Fibroblast of skin of right biceps (primary cell): ENCODE results near the gene MORN1.
"Not testable (repeated sequence)": the region's sequence is repeated elsewhere in the genome, so short reads cannot be mapped to it uniquely, and the experiment has no call there.

Experiments used
- DNase-seq: peaks from one replicate; pipeline ENCODE4 v3.0.0-alpha.2; 2013

MORN1 gene

DNA sequence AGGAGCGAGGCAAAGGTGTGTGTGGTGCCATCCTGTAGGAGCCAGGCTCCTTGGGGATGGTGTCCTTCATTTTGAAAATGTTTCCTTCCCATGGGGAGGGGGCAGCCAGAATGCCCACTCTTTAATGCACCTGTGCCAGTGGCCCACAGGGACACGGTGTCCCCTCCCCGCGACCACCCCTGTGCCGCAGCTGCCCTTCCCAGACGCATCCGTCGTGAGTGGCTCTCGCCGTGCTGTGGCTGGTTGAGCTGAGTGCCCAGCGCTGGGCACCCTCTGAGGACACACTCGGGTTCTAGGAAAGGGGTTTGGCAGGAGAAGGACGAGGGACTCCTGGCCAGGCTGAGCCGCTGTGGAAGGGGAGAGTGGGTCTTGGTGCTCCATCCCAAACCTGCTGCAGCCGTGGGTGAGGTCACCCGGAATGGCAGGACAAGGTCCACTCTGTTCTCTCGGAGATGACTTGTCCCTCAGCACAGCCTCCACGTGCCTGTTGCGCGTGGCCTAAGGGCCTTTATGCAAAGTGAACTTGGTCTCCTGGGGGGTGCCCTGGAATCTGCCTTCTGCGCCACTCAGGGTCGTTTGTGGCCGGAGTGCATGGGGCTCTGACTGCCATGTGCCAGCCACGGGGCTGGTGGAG is 88.9 kb downstream of the MORN1 start:
- no peak for DNase-seq

DNA sequence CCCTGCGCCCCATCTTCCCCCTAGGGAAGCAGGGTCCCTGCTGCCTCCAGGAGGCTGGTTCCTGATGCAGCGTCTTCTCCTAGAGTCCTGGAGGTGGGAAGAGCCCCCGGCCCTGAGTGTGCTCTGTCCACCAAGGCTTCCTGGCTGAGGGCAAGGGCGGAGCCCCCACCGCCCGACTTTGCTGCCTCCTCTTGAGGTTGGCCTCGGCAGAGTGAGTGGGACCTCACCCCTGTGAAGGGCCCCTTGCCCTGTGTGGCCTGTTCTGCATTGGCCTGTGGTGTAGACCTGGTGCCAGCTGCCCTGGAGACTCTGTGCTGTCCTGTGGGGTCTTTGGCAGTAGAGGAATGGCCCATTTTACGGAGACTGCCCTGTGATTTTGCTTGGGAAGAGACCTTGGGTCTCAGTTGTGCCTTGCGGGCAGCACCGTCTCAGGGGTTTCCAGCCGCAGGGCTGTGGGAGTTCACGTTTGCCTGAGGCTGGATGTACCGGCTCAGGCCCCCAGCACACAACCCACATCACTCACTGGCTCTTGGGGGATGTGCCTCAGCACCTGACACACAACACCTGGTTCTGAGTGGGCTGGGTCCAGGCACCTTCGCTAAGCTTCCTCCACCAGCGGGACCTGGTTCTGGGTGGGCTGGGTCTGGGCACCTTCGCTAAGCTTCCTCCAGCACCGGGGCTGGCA is 89.6 kb downstream of the MORN1 start:
- no peak for DNase-seq

DNA sequence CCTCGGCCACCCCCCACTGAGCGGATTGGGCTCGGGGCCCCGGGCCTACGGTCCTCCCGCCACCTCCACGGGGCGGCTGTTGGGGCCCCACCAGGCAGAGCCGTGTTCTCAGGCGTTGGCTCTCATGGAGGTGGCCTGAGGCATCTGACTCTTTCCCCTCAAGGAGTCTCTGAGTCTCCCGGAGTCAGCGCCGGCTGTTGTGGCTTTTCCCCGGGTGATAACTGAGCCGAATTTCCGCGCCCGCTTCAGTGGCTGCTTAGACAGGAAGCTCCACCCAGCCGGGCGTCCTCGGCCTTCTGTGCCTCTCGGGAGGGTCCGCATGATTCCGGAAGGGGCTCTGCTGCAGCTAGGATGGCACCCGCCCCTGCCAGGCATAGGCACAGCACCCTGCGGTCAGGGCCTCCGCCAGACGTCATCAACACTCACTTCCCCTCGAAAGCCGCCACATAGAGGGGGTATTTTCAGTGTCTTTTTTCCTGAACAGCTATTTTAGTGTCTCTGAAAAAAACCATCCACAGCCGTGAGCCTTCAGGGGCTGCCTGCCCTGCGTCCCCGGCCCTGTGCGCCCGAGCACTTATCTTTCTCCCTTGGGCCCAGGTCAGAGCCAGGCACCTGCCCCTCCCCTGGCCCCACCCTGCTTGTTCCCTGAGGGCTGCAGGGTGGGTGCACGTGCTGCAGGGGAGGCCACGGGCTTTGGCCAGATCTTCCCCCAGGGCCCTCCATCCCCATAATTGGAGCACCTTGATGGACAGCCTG is 90.3 kb downstream of the MORN1 start:
- peak; percentile 56 for DNase-seq

DNA sequence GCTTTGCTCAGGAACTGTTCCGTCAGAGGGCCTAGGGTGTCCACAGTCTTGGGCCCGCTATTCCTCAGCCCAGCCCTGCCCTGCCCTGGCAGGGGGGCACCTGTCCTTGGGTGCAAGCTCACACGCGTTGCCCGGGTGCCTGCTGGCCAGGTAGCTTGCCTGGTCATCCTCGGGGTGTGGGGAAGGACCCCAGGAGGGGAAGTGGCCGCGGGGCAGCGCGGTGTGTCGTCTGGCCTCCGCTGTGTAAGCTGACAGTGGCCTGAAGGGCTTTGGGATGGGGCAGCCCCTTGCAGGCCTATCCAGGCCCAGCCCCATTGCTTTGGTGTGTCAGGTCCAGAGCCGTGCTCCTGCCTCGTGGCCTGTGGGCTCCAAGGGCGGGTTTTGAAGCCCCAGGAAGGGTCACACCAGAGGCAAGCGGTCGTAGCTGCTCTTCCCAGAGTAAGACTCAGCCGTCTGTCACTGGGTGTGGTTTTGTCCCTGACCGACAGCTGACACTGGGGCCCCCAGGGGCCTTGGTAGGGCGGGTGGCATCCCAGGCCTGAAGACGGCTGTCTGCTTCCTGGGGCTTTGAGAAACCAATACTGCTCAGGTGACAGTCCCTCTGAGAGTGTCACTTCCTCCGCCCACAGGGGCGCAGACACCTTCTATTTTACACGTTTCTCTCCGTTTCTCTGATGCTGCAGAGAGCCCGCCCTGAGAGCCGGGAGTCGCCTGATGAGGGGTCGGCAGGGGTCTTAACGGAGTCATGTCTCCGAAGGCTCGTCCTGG is 91.2 kb downstream of the MORN1 start:
- DNase-seq: no peak

DNA sequence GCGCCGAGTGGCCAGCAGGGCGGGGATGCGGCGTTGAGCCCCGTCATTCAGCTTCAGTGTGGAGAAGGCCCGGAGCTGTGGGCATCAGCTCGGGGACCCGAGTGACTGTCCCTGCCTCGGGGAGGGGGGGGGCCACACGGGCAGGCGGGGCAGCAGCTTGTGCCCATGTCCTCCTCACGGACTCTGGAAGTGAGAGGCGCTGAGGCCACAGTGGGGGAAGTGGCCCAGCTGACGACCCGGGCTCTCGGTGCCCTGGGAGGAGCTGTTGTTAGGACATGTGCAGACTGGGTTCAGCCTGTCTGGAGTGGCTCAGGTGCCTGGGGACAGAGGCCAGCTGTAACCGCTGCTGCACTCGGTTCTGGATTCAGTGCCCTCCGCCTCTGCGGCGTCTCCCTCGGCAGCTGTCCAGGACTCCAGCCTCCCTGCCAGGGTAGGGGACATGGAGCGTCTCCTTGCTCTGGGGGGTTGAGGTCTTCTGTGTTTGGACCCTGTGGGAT is 92.2 kb downstream of the MORN1 start:
- DNase-seq: no peak

DNA sequence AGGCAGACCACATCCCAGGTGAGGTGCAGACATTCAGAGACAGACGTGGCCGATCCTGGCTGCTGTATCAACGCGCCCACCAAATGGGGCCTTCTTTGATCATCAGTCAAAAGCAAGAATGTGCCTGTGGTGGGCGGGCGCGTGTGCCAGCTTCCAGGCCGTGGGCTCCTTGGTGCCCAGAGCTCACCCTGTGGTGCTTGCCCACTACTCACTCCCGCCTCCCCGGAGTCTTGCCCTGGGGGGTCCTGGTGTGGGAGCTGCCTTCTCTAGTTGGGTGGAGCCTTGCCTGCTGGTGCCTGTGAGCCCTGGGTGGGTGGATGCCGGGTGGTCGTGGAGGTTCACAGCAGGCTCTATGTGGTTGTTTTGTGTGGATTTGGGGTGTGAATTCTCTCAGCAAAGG is 92.7 kb downstream of the MORN1 start:
- DNase-seq: no peak

DNA sequence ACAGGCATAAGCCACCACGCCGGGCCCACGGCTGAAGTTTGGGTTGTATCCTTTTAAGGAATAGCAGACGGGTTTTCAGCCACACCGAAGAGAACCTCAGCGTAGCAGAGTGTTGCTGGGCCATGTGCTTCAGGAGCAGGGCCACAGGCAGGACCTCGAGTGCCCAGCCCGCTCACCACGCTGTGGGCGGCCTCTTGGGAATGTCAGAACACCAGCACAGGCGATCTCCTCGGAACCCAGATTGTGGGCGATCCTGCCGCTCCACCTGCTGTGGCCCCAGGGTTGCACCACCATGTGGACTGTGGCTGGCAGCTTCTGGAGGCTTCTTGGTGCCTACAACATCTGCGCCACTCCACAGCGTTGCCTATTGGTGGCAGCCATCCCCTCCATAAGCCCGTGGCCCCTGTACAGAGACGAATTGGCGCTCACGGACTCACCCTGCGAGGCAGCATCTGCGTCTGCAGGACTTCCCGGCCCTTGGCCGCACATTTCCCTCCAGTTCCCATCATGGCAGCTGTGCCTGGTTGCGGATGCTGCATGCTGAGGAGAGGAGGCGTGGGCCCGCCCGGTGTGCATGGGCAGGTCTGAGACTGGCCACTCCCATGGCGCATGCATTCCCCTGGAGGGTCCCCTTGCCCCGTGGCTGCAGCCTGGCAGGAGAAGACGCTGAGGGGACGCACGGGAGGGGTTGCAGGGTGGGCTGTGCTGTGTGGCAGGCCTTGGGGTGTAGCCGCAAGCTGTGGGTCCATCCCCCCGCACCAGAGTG is 93.9 kb downstream of the MORN1 start:
- DNase-seq: no peak

DNA sequence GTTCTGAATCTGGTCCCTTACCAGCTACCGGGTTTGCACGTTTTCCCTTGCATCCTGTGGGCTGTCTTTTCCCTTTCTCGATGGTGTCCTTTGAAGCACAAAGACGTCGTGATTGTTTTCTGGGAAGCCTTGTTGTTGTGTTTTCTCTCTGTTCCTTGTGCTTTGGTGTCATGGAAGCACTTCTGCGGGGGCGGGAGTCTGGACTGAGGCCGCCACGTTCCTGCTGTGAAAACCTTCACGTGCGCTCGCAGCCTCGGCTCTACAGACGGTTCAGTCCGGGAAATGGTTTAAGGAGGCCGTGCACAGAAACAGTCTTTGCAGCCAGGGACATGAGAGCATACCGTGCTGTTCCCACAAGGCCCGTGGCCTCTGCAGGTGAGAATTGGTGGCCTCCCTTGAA is 94.7 kb downstream of the MORN1 start:
- no peak for DNase-seq

DNA sequence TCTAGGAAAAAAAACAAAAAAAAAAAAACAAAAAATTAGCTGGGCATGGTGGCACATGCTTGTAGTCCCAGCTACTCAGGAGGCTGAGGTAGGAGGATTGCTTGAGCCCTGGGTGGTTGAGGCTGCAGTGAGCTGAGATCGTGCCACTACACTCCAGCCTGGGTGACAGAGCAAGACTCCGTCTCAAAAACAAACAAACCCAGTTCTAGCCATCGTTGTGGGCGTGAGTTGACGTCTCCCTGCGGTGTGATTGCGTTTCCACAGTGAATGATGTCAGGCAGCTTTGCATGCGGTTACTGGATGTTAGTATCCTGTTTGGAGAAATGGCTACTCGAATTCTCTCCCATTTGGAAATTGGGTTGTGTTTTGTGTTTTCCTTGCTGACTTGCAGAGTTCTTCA is 95.1 kb downstream of the MORN1 start:
- DNase-seq: not testable (repeated sequence)

DNA sequence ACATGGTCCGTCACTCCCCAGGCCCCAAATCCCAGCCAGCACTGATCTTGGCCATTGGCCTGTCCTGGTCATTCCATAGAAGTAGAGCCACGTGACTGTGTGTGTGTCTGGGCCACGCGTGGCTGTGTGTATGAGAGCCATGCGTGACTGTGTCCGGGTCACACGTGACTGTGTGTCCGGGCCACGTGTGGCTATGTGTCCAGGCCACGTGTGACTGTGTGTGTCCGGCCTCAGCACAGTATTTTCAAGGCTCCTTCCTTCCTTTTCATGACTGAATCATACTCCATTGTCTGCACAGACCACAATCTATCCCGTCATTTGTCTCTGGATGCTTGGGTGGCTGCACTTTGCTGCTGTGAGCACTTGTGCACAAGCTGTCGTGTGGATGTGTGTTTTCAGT is 95.8 kb downstream of the MORN1 start:
- DNase-seq: no peak

DNA sequence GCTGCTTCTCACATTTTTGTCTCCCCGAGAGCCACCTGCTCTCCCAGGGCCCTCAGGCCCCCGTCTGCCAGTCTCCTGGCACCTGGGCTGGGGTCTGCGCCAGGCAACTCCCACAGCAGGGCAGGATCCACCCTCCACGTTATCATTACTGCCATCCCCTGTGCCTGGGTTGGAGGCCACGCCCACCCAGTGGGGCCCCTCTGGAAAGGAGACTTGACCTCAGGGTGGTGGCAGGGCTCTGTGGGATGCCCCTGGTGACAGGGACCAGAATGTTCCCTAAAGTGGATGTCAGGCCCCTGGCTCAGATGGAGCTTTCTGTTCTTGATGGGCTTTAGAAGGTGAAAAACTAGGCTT is 96.7 kb downstream of the MORN1 start:
- DNase-seq: no peak

DNA sequence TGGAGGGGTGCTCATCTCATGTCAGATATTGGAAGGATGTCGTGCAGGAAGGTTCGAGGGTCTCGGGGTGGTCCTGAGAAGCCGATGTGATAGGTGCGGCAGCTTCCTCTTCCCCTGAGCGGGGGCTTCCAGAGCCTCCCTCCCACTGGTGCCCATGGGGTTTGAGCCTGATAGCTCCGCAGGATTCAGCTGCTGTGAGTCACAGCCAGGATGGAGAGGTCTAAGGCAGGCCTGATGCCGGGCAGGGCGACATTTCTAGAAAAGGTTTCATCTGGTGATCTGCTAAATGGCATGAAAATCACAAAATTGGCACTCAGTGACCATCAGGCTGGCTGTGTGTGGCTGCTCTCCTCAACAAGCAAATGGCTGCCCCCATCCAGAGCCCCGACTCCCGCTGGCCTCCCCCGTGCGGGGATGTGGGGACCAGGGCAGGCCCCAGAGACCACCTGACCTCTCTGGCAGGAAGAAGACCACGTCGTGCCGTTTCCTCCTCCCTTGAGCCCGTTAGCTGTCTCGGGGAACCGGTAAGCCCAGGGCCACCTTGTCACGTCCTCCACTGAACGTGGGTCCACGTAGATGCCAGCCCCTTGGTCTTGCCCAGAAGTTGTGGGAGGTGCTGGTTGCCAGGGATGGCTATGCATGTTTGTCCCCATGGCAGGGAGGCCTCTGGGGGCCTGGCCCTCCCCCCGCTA is 97.2 kb downstream of the MORN1 start:
- peak; percentile 49 for DNase-seq

DNA sequence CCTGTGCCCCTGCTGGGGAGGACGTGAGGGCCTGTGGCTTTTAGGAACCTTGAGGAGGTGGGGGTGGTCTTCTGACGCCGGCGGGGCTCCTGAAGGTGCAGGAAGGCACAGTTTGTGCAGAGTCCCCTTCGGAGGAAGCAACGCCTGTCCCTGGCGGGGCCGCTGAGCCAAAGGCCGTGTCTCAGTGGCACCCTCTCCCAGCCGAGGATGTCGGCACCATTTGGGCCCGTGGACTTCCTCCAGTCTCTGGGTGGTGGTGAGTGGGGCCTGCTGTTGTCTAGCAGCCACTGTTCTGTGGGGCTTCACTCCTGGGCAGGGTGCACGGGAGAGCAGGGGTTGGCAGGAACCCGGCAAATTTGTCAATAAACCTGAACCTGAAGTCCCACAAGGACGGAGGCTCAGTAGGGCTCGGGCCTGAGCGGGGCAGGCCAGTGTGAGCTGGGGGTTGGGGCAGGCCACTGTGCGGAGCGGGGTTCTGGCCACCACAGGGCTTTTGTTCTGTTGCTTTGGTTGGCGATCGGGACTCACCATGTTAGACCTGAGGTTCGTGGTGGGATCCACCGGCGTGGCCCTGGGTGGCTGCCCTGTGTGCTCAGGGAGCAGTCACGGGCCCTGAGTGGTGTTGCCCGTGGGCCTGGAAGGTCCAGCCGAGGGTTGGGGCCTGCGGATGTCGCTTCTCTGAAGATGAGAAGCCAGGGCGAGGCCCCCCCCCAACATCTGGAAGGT is 98.5 kb downstream of the MORN1 start:
- no peak for DNase-seq

DNA sequence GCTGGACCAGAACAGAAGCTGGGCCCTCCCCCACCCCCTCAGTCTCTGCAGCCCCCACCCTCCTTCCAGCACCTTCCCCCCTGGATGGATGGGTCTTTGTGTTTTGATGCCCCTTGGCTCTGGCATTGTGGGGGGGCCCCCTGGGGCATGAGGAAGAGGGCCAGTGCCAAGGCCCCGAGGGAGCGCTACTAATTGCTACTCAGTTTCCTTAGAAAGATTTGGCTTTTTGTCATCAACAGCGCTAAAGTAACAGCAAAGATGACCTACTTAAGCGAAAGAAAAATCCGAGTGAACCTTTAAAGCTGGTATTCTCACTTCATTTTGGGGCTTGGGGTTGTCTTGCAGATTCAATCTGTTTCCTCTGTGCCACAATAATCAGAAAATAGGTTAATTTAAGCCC is 99.8 kb downstream of the MORN1 start:
- DNase-seq: no peak

DNA sequence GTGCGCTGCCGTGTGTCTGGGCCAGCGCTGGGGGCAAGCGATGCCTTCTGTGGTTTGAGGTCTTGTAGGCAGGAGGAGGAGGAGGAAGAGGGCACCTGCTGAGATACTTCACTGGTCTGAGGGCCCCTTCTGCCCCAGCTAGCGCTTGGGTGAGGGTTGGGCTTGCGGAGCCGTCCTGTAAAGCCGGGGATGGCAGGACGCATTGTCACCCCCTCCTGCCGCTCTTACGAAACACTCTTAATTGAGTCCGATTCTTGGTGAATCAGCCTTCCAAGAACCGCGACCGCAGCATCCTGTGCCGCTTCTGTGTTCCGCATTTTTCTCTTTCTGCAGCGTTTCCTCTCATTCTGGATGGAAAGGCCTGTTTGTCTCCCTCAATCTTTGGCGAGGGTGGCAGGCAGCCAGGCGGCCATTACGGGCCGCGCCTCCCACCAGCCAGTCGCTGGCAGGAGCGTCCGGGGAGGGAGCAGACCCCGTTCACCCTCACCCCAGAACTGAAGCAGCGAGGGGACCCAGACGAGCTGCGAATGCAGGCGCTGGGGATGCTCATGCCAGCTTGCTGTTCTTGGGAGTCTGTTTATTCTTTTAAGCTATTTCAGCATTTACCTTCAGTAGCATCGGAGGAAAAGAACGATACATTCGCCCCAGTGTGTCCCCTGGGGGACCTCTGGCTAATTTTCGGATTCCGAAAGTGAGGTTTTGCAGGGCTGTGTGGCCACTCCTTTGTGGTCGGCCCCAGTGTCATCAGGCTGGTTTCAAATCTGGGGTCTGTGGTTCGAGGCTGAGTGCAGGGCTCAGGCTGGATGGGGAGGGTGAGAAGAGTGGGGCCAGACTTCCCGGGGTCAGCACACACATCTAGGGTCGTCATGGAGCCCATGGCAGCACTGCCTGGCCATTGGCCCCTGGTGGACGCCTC is 100.5 kb downstream of the MORN1 start:
- peak; percentile 99 for DNase-seq

DNA sequence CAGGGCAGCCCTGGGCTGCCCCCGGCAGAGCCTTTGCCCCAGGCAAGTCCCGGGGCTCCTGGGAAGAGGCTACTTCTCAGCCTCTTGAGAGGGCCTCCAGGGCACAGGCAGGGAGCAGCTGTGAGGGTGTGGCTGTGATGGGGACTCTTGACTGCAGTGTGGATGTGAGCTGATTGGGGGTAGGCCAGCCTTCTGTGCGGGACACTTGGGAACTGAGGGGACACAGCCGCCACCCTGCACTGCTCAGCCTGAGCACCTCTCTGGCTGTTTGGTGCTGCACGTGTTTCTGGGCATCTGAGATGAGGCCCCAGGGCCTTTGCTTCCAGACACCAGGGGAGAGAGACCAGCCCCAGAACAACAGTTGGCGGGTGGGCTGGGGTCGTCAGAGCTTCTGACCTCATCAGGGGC is 101.2 kb downstream of the MORN1 start:
- no peak for DNase-seq

DNA sequence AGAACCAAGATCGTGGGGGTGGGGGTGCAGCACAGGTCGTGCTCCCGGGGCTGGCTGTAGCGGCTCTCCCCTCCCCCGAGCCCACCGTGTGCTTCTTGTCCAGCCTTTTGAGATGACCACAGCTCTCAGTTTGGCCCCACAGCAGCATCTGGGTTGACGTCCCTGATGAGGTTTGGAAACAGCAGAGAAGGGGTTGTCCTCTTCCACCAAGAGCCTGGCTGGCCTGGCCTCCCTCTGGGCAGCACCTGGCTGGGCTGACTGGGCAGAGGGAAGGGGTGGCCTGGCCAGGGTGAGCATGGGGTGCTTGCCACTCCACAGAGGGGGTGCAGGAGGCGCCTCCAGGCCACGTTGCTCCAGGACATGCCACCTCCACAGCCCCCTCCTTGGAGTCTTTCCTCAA is 101.7 kb downstream of the MORN1 start:
- DNase-seq: no peak

DNA sequence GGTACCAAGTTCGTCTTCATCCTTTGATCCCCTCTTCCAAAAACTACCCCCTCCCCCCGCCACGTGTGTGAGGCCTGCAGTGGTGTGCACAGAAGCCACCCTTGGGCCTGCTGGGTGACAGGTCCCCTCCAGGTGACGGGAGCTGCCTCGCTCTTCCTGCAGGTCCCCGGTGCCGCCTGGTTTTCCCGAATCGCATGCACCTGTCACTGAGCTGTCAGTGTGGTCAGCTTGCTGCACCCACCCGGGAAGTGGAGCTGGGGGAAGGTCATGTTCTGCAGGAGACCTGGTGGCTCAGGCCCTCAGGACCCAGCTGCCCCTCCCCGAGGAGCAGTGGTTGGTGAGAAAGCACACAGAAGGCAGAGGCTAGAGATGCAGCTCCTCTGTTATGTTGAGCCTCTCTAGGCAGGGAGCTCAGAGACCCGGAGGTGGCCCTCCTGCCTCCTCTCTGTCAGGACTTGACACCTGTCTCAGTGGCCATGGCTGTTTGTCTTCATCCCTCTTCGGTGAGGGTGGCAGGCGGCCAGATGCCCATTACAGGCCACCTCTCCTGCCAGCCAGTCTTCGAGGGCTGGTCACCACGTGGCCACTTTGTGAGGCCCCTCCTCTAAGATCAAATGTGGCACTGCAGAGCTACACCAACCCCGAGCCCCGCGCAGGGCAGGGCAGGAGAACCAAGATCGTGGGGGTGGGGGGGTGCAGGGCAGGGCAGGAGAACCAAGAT is 102.4 kb downstream of the MORN1 start:
- no peak for DNase-seq

DNA sequence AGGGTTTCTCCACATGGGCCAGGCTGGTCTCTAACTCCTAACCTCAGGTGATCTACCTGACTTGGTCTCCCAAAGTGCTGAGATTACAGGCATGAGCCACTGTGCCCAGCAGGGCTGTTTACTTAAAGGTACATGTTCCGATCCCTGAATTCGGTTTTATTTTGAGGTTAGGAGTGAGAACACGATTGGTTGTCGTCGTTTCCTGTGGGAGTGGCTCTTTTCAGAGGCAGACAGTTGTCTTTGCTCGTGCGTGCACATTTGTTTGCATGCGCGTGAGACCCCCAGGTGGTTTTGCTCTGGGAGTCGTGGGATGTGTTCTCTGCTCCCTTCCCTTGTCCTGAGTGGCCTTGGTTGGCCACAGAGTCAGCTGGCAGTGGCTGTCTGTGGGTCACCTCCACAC is 103.0 kb downstream of the MORN1 start:
- DNase-seq: no peak
